Body of pancreas (tissue), 4 donors: ENCODE measurements around the gene SH2D7.
A peak's percentile ranks its signal among the peaks of the same experiment; 100 is the strongest.

Experiments used
- CTCF ChIP-seq, 7 experiments: fragments of 450-650 bp in 4 of 7; fragments of 200-600 bp in 3 of 7; sonication (generic) in 3 of 7; IDR thresholded peaks; one replicate each; pipeline ENCODE4 v1.5.1; 2016 to 2019; ENCODE audit warnings: antibody characterized with exemption in 7 of 7
- POLR2A ChIP-seq, 3 donors: fragments of 450-650 bp; IDR thresholded peaks; one replicate each; pipeline ENCODE4 v1.6.1; 2016; ENCODE audit warnings: antibody characterized with exemption in 3 of 3, mild to moderate bottlenecking in 2 of 3

- peak in 4 of 7 experiments; percentile 5 to 32 (median 20) for TF ChIP-seq CTCF (IDR thresholded peaks at IDR 0.05)
- TF ChIP-seq POLR2A (IDR thresholded peaks at IDR 0.05), result peak; percentile 43 to 60 (median 56)
These were observed 15.1 kb upstream of the SH2D7 start, which contains the start of gene TBC1D2B for GRCh38 chr15:78077053-78077870.
